Common myeloid progenitor, CD34-positive (primary cell): ENCODE results near the gene PHF19.

Experiments used
- CTCF ChIA-PET: fragments of 350-600 bp; sonication (Branson Sonifier 250); formaldehyde crosslinking; loops from one replicate; lab custom pipeline; 2021; ENCODE audit warnings: antibody characterized with exemption; lab: Charles Lee
- POLR2A ChIA-PET: fragments of 350-600 bp; sonication (Branson Sonifier 250); formaldehyde crosslinking; loops from one replicate; lab custom pipeline; 2021; ENCODE audit warnings: antibody characterized with exemption; lab: Charles Lee
- DNase-seq, 3 donors: peaks; one replicate each; pipeline versions ENCODE4 v3.0.0 to v3.0.0-alpha.2; 2013
- H3K27ac ChIP-seq, 2 experiments: 1 replicate in 1 of 2; 2 replicates in 1 of 2; pipeline ENCODE4 v1.7.0; 2013; ENCODE audit warnings: inconsistent platforms in 2 of 2, low read length in 2 of 2, mild to moderate bottlenecking in 2 of 2, low read depth in 1 of 2, moderate library complexity in 1 of 2; ENCODE audit not compliant: severe bottlenecking in 2 of 2, insufficient read depth in 1 of 2, poor library complexity in 1 of 2
- H3K27me3 ChIP-seq, 5 experiments: replicated peaks in 2 of 5; 1 replicate in 3 of 5; 2 replicates in 2 of 5; pipeline versions ENCODE4 v1.6.1 to v1.7.0; 2013; ENCODE audit warnings: low read length in 4 of 5, mild to moderate bottlenecking in 2 of 5, moderate library complexity in 2 of 5, inconsistent platforms in 1 of 5; ENCODE audit not compliant: insufficient read depth in 5 of 5, control insufficient read depth in 4 of 5
- H3K36me3 ChIP-seq, 4 experiments: 1 replicate in 2 of 4; 2 replicates in 2 of 4; pipeline versions ENCODE4 v1.6.1 to v1.7.0; 2013; ENCODE audit warnings: low read length in 3 of 4, control low read depth in 1 of 4, mild to moderate bottlenecking in 1 of 4; ENCODE audit not compliant: control insufficient read depth in 4 of 4, insufficient read depth in 4 of 4
- H3K4me1 ChIP-seq, 4 experiments: 1 replicate in 3 of 4; 2 replicates in 1 of 4; pipeline versions ENCODE4 v1.6.1 to v1.7.1; 2013; ENCODE audit warnings: low read length in 3 of 4, mild to moderate bottlenecking in 3 of 4, control low read depth in 1 of 4, inconsistent platforms in 1 of 4, moderate library complexity in 1 of 4; ENCODE audit not compliant: control insufficient read depth in 4 of 4, insufficient read depth in 4 of 4; ENCODE audit errors: control extremely low read depth in 1 of 4
- H3K4me3 ChIP-seq, 7 experiments: 1 replicate in 4 of 7; 2 replicates in 3 of 7; pipeline versions ENCODE4 v1.5.1 to v1.7.0; 2013; ENCODE audit warnings: mild to moderate bottlenecking in 7 of 7, low read length in 6 of 7, moderate library complexity in 6 of 7, inconsistent platforms in 2 of 7, low read depth in 2 of 7, control low read depth in 1 of 7; ENCODE audit not compliant: insufficient read depth in 4 of 7, control insufficient read depth in 1 of 7; ENCODE audit errors: extremely low read depth in 1 of 7
- H3K9me3 ChIP-seq, 5 experiments: 1 replicate in 4 of 5; 2 replicates in 1 of 5; pipeline versions ENCODE4 v1.6.1 to v1.7.1; 2013; ENCODE audit warnings: low read length in 4 of 5, mild to moderate bottlenecking in 2 of 5, inconsistent platforms in 1 of 5, low read depth in 1 of 5, moderate library complexity in 1 of 5; ENCODE audit not compliant: control insufficient read depth in 4 of 5, insufficient read depth in 2 of 5; ENCODE audit errors: control extremely low read depth in 1 of 5
- WGBS: methylation state at CpG from one replicate; pipeline ENCODE4 v1.1.5; 2013; ENCODE audit not compliant: insufficient coverage; 5-methylcytosine and 5-hydroxymethylcytosine counted together

Gene PHF19

DNA sequence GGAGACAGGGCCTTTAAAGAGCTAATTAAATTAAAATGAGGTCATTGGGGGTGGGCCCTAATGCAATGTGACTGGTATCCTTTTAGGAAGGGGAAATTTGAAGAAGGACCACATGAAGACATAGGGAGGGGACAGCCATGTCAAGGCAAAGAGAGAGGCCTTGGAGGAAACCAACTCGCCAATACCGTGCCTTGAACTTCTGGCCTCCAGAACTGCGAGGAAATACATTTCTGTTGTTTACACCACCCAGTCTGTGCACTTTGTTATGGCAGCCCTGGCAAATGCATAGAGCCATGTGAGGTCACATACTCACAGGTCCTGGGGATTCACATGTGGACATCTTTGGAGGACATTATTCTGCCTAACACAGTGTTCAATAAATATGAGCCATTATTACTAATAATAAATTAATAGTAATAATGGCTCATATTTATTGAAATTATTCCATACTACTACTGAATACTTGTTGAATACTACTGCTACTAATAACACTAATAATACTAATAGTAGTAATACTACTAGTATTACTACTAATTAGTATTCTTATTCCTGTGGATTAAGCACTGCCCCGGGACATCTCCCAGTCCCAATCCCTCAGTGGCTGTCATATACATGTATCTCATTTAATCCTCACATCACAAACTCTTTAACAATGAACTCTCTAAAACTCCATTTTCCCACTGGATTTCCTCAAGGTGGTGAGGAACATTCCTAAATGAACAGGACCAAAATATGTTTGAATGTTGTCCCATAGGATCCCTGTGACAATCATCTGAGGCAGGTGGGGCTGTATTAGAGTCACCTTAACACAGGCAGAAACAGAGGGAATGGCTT, 41.2 kb upstream of the PHF19 start:
- H3K4me3 ChIP-seq = no peak overlapping the region
- DNase-seq = no peak
- no peaks in the 10 kb centered on the region for H3K36me3 ChIP-seq
- POLR2A ChIA-PET = interaction anchor here (0.6 kb wide), 1 partner anchor 23 kb away, joined by 3 read pairs; no protein-coding TSS in a partner anchor
- H3K27me3 ChIP-seq = no peaks in the 10 kb centered on the region
- WGBS = 100% methylated on average over 4 of the region's 4 CpGs
- CTCF ChIA-PET = interaction anchor here (0.9 to 1.5 kb wide), 4 partner anchors 9 to 49 kb away, joined by 3 to 5 read pairs (median 3); partner anchors contain the start of gene TRAF1
- no peaks in the 10 kb centered on the region for H3K9me3 ChIP-seq
- no peak overlapping the region for H3K27ac ChIP-seq
- peaks cover 0 to 18% (median 3%) of the 10 kb centered on the region in 4 experiments for H3K4me1 ChIP-seq

DNA sequence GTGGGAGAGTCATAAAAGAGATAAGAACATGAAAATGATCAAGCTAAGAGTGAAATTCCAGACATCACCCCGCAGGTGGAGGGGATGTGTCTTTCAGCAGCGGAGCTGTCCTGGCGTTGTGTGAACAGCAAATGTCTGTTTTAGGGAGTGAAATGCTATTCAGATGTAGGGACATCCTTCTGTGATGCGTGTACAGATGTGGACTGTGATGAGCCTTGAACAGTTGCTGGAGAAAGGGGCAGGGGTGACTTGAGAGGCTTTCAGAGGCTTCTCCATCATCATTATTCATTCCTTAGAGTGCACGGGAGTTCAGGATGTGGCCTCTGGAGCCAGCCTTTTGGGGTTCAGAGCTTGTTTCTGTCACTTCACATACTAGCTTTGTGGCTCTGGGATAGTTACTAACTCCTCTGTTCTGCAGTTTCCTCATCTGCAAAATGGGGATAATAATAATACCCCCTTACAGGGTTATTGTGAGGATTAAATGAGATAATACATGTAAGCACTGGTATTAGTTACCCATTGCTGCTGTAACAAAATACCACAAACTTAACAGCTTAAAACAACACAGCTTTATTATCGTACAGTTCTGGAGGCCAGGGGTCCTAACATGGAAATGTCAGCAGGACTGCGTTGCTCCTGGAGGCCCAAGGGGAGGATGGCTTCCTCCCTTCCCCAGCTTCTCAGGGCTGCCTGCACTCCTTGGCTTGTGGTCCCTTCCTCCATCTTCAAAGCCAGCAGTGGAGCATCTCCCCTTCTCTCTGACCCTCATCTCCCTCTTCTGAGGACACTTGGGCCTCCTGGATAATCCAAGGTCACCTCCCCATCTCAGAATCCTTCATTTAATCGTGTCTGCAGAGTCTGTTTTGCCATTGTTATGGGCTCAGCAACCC, 40.2 kb upstream of the PHF19 start:
- H3K4me3 ChIP-seq = no peak overlapping the region
- 100% methylated on average over 7 of the region's 8 CpGs for WGBS
- H3K36me3 ChIP-seq = no peaks in the 10 kb centered on the region
- peaks cover 0 to 18% (median 3%) of the 10 kb centered on the region in 4 experiments for H3K4me1 ChIP-seq
- ChIA-PET POLR2A (interaction anchor here (0.6 kb wide), 1 partner anchor 22 kb away, joined by 3 read pairs; no protein-coding TSS in a partner anchor), CTCF (interaction anchor here (0.9 to 2.0 kb wide), 7 partner anchors 9 to 48 kb away, joined by 3 to 9 read pairs (median 4); partner anchors contain the start of gene TRAF1)
- H3K27ac ChIP-seq = no peak overlapping the region
- no peaks in the 10 kb centered on the region for H3K27me3 ChIP-seq
- DNase-seq = no peak
- H3K9me3 ChIP-seq = no peaks in the 10 kb centered on the region

DNA sequence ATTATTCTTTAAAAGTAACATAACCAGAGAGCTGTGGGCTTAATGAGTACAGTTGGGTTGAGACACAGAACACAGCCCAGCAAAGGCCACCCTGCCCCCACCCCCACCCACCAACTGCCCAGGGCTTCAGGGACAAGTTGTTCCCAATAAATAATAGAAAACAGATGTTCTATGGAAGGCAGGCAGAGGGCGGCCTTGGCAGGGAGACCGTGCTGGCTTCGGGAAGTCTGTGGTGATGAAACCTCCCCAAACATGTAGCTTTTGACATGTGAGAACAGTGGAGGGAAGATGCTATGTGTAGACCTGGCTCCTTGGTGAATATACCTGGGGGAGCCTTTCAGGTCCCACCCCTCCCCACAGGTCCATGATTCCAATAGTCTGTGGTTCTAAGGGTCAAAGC, 39.6 kb upstream of the PHF19 start:
- CTCF ChIA-PET = interaction anchor here (1.2 to 2.0 kb wide), 7 partner anchors 10 to 47 kb away, joined by 3 to 9 read pairs (median 4); partner anchors contain the start of gene TRAF1

GRCh38 chr9:120915854-120916470, 39.0 kb upstream of the PHF19 start:
- DNase-seq = peak in 2 of 3 donors; percentile 61 to 68
- peaks cover 0 to 17% (median 3%) of the 10 kb centered on the region in 4 experiments for H3K4me1 ChIP-seq
- no peaks in the 10 kb centered on the region for H3K9me3 ChIP-seq
- H3K27ac ChIP-seq = no peak overlapping the region
- CTCF ChIA-PET = interaction anchor here (1.2 to 2.0 kb wide), 5 partner anchors 9 to 18 kb away, joined by 3 to 9 read pairs (median 4); no protein-coding TSS in a partner anchor
- no peaks in the 10 kb centered on the region for H3K36me3 ChIP-seq
- no CpG with 5 or more reads among the region's 5 CpGs for WGBS
- no peaks in the 10 kb centered on the region for H3K27me3 ChIP-seq
- POLR2A ChIA-PET = interaction anchor here (0.7 kb wide), 1 partner anchor 13 kb away, joined by 3 read pairs; no protein-coding TSS in a partner anchor
- H3K4me3 ChIP-seq = no peak overlapping the region

More for the DNA sequence above, 39.6 kb upstream of the PHF19 start:
- Histone ChIP-seq H3K4me1 (peaks cover 0 to 18% (median 3%) of the 10 kb centered on the region in 4 experiments), H3K4me3 (no peak overlapping the region), H3K9me3 (no peaks in the 10 kb centered on the region), H3K27me3 (no peaks in the 10 kb centered on the region), H3K27ac (no peak overlapping the region), H3K36me3 (no peaks in the 10 kb centered on the region)
- POLR2A ChIA-PET = no interaction called here
- WGBS = 86% methylated on average over 3 of the region's 3 CpGs
- DNase-seq = no peak

GRCh38 chr9:120914953-120915352, 38.0 kb upstream of the PHF19 start:
- Histone ChIP-seq H3K4me1 (peaks cover 0 to 13% (median 6%) of the 10 kb centered on the region in 4 experiments), H3K36me3 (no peaks in the 10 kb centered on the region), H3K27ac (no peak overlapping the region), H3K27me3 (no peaks in the 10 kb centered on the region), H3K9me3 (no peaks in the 10 kb centered on the region), H3K4me3 (no peak overlapping the region)
- WGBS = 95% methylated on average over 3 of the region's 6 CpGs
- CTCF ChIA-PET = no interaction called here
- DNase-seq = no peak
- POLR2A ChIA-PET = no interaction called here

- POLR2A ChIA-PET = no interaction called here
- WGBS = 93% methylated on average over 3 of the region's 3 CpGs
- H3K27ac ChIP-seq = no peak overlapping the region
- H3K36me3 ChIP-seq = no peaks in the 10 kb centered on the region
- H3K4me1 ChIP-seq = peaks cover 0 to 17% (median 12%) of the 10 kb centered on the region in 4 experiments
- no peaks in the 10 kb centered on the region for H3K9me3 ChIP-seq
- H3K27me3 ChIP-seq = no peaks in the 10 kb centered on the region
- no peak overlapping the region for H3K4me3 ChIP-seq
- no peak for DNase-seq
- CTCF ChIA-PET = interaction anchor here (1.3 kb wide), 1 partner anchor 10 kb away, joined by 4 read pairs; no protein-coding TSS in a partner anchor
Observed at GRCh38 chr9:120914396-120914795, 37.4 kb upstream of the PHF19 start.
